Islet of Langerhans (tissue), 1 donor: ENCODE results near the gene CD99.

ENCODE experiments used
- FAIRE-seq: peaks from one replicate; lab custom pipeline; 2011; peaks lifted over from hg19 to GRCh38; lab: Jason Lieb, UNC

CD99 gene

GRCh38 chrX:2676794-2677675, 14.1 kb upstream of the CD99 start:
- FAIRE-seq, result peak; percentile 80

DNA sequence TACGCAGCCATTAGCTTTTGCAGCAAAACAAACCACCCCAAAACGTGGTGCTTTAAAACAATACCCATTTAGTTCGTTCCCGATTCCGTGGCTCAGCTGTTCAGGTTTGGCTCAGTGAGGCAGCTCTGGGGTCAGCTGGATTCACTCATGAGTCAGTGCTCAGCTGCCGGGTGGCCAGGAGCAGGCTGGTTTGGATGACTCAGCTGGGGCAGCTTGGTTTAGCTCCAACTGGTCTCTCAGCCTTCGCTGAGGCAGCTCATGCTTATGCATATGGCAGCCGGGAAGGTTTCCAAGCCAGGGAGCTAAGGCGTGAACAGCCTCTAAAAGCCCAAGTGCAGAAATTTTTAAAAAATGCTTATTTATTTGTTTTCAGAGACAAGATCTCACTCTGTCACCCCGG, 13.3 kb upstream of the CD99 start:
- FAIRE-seq, result peak; percentile 80

GRCh38 chrX:2678583-2678982, 12.5 kb upstream of the CD99 start:
- peak; percentile 76 for FAIRE-seq

GRCh38 chrX:2679534-2680485, 11.3 kb upstream of the CD99 start:
- no peak for FAIRE-seq

DNA sequence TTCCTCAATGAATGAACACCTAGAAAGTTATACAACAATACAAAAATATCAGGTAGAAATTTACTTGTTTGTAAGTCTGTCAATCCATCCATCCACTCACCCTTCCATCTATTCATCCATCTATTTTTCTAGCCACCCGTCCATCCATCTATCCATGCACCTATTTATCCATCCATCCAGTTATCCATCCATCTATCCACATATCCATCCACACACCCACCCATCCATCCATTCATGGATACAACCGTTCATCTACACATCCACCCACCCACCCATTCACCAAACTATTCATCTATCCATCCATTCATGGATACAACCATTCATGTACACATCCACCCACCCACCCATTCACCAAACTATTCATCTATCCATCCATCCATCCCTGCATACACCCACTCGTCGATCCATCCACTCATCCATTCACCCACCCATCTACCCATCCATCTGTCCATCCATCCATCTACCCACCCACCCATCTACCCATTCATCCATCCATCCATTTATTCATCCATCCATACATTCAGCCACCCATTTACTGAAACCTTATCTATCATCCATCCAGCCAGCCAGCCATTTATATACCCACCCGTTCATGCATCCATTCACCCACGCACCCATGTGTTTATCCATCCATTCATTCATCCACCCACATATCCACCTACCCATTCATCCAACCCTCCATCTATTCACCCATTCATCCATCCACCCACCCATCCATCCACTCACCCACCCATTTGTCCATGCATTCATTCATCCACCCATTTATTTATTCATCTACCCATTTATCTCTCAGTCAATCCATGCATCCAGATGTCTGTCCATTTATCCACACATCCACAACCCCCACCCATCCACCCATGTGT, 10.4 kb upstream of the CD99 start:
- no peak for FAIRE-seq

- no peak for FAIRE-seq
Measured at GRCh38 chrX:2682565-2683177, 8.4 kb upstream of the CD99 start.

DNA sequence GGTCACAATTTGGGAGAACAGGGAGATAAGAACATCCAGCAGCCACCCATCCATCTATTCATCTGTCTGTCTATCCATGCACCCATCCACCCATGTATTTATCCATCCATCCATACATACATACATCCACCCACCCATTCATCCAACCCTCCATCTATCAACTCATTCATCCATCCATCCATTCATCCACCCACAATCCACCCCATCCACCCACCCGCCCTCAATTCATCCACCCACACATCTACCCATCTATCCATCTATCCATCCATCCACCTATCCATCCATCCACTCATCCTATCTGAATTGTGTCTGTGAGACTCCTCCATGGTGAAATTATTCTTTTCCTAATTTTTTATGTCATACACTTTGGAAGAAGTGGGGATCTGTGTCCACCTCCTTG, 6.8 kb upstream of the CD99 start:
- FAIRE-seq, result no peak

- no peak for FAIRE-seq
Measured at GRCh38 chrX:2685886-2686285, 5.2 kb upstream of the CD99 start.

GRCh38 chrX:2689773-2690666, 1.1 kb upstream of the CD99 start:
- no peak for FAIRE-seq

DNA sequence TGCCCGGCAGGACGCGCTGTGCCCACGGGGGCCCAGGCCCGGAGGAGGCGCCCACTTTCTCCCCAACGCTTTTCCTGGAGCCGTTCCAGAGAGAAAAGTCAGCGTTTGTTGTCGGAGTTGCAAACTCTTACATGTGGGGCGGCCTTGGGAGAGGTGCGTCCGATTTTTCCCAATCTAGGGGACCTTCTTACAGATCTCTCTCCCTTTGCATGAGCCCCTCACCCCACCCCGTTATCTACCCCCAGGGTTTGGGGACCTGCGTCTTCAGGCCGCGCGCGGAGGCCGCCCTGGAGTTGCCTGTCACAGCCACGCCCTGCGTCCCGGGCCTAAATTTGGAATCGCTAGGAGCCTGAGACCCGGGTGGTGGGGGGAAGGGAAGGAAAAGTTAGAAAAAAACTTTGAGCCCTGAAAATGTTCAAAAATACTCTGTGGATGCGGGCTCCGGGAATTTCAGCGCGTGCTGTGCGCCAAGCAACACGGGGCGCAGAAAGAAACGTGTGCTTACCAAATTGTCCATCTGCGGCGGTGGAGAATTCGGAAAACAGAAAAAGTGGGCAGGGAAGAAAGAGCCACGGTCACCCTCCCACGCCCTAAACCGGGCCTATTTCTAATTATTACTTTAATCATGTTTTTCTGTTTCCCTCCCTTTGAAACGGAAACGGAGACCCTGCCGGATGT, 587 bp downstream of the CD99 start:
- FAIRE-seq, result no peak

GRCh38 chrX:2692221-2693112, 1.4 kb downstream of the CD99 start:
- FAIRE-seq, result no peak

- no peak for FAIRE-seq
Measured at GRCh38 chrX:2693113-2694002, 2.3 kb downstream of the CD99 start.

- no peak for FAIRE-seq
Measured at GRCh38 chrX:2694914-2695267, 3.8 kb downstream of the CD99 start.

GRCh38 chrX:2696698-2697215, 5.7 kb downstream of the CD99 start:
- no peak for FAIRE-seq

DNA sequence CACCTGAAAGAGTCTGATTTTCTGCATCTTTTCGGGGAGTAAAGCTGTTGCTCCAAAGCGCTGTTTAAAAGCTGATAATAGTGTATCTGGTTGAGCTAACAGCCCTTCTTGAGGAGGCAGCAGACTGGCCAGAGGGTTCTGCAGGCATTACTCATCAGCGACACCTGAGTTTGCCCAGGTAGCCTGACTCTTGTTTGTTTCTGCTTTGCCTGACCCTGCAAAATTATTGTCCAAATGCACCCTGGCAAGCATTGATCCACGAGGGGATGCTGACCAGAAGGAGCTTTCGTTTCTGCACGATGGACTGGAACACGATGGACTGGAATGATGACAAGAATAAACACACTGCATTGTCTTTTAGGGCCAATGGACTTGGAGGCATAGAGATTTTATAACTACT, 6.2 kb downstream of the CD99 start:
- FAIRE-seq, result no peak

- FAIRE-seq, result no peak
Measured at GRCh38 chrX:2697741-2698299, 6.7 kb downstream of the CD99 start.

DNA sequence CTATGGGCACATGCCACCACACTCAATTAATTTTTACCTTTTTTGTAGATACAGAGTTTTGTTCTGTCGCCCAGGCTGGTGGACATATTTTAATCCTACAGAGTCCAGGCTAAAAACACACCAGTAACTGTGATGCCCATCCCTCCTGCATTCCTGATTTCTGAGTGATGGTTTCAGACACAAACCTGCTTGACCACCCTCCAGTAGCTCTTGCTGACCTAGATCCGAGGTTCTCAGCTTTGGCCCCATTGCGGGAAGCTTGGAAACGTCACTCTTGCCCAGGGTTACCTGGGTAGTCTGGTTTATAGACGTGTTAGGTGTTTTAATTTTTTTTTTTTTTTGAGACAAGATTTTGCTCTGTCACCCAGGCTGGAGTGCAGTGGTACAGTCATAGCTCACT, 7.5 kb downstream of the CD99 start:
- FAIRE-seq, result no peak

- no peak for FAIRE-seq
Measured at GRCh38 chrX:2699959-2700358, 8.9 kb downstream of the CD99 start.
